ENCODE measurements around the gene TMEM72. TPM values are rescaled to one million over a fixed set of nuclear protein-coding genes. Genes with fewer than 3 reads are reported as not detected.

TMEM72 gene
- total and polyA plus RNA-seq, 2 donors: 0.05 to 0.07 TPM

- H3K9me3 ChIP-seq (ENCODE audit: control insufficient read depth in 2 of 2, insufficient read depth in 1 of 2, low read length in 1 of 2): peaks cover 0 to 6% of the 10 kb centered on the region in 2 donors
- H3K27ac ChIP-seq (ENCODE audit: low read depth in 1 of 2, low read length in 1 of 2): no peak overlapping the region
- no peak overlapping the region for H3K4me3 ChIP-seq (ENCODE audit: low read length in 2 of 2)
- WGBS: 97% methylated on average over 7 of the region's 7 CpGs
- no peaks in the 10 kb centered on the region for H3K36me3 ChIP-seq (ENCODE audit: control insufficient read depth in 2 of 2, insufficient read depth in 2 of 2, low read length in 1 of 2)
- peaks cover 14 to 21% of the 10 kb centered on the region in 2 donors for H3K4me1 ChIP-seq (ENCODE audit: control insufficient read depth in 2 of 2, insufficient read depth in 2 of 2, low read length in 2 of 2)
- DNase-seq (ENCODE audit: low read depth in 6 of 9, low spot score in 9 of 9): no peak
- H3K27me3 ChIP-seq (ENCODE audit: control insufficient read depth in 2 of 2, insufficient read depth in 1 of 2, low read length in 1 of 2): no peaks in the 10 kb centered on the region
These were observed 28.7 kb downstream of the TMEM72 start for GRCh38 chr10:44939691-44940401.

GRCh38 chr10:44944354-44944753, 33.2 kb downstream of the TMEM72 start:
- WGBS: 54% methylated on average over 1 of the region's 1 CpG
- H3K36me3 ChIP-seq (ENCODE audit: control insufficient read depth in 2 of 2, insufficient read depth in 2 of 2, low read length in 1 of 2): no peaks in the 10 kb centered on the region
- H3K4me1 ChIP-seq (ENCODE audit: control insufficient read depth in 2 of 2, insufficient read depth in 2 of 2, low read length in 2 of 2): peaks cover 0 to 8% of the 10 kb centered on the region in 2 donors
- no peaks in the 10 kb centered on the region for H3K9me3 ChIP-seq (ENCODE audit: control insufficient read depth in 2 of 2, insufficient read depth in 1 of 2, low read length in 1 of 2)
- DNase-seq (ENCODE audit: low read depth in 6 of 9, low spot score in 9 of 9): no peak
- H3K27me3 ChIP-seq (ENCODE audit: control insufficient read depth in 2 of 2, insufficient read depth in 1 of 2, low read length in 1 of 2): no peaks in the 10 kb centered on the region
- no peak overlapping the region for H3K4me3 ChIP-seq (ENCODE audit: low read length in 2 of 2)
- no peak overlapping the region for H3K27ac ChIP-seq (ENCODE audit: low read depth in 1 of 2, low read length in 1 of 2)

GRCh38 chr10:44946205-44946604, 35.1 kb downstream of the TMEM72 start:
- Histone ChIP-seq H3K9me3 (ENCODE audit: control insufficient read depth in 2 of 2, insufficient read depth in 1 of 2, low read length in 1 of 2) (no peaks in the 10 kb centered on the region), H3K36me3 (ENCODE audit: control insufficient read depth in 2 of 2, insufficient read depth in 2 of 2, low read length in 1 of 2) (no peaks in the 10 kb centered on the region), H3K27me3 (ENCODE audit: control insufficient read depth in 2 of 2, insufficient read depth in 1 of 2, low read length in 1 of 2) (no peaks in the 10 kb centered on the region), H3K27ac (ENCODE audit: low read depth in 1 of 2, low read length in 1 of 2) (no peak overlapping the region), H3K4me3 (ENCODE audit: low read length in 2 of 2) (no peak overlapping the region), H3K4me1 (ENCODE audit: control insufficient read depth in 2 of 2, insufficient read depth in 2 of 2, low read length in 2 of 2) (peaks cover 0 to 8% of the 10 kb centered on the region in 2 donors)
- DNase-seq (ENCODE audit: low read depth in 6 of 9, low spot score in 9 of 9): no peak
- WGBS: 88% methylated on average over 2 of the region's 2 CpGs

GRCh38 chr10:44947371-44948152, 36.4 kb downstream of the TMEM72 start:
- Histone ChIP-seq H3K27me3 (ENCODE audit: control insufficient read depth in 2 of 2, insufficient read depth in 1 of 2, low read length in 1 of 2) (no peaks in the 10 kb centered on the region), H3K9me3 (ENCODE audit: control insufficient read depth in 2 of 2, insufficient read depth in 1 of 2, low read length in 1 of 2) (no peaks in the 10 kb centered on the region), H3K27ac (ENCODE audit: low read depth in 1 of 2, low read length in 1 of 2) (no peak overlapping the region), H3K36me3 (ENCODE audit: control insufficient read depth in 2 of 2, insufficient read depth in 2 of 2, low read length in 1 of 2) (no peaks in the 10 kb centered on the region), H3K4me1 (ENCODE audit: control insufficient read depth in 2 of 2, insufficient read depth in 2 of 2, low read length in 2 of 2) (peaks cover 0 to 8% of the 10 kb centered on the region in 2 donors), H3K4me3 (ENCODE audit: low read length in 2 of 2) (no peak overlapping the region)
- WGBS: 91% methylated on average over 6 of the region's 6 CpGs
- DNase-seq (ENCODE audit: low read depth in 6 of 9, low spot score in 9 of 9): no peak

- H3K9me3 ChIP-seq (ENCODE audit: control insufficient read depth in 2 of 2, insufficient read depth in 1 of 2, low read length in 1 of 2): no peaks in the 10 kb centered on the region
- H3K36me3 ChIP-seq (ENCODE audit: control insufficient read depth in 2 of 2, insufficient read depth in 2 of 2, low read length in 1 of 2): no peaks in the 10 kb centered on the region
- no peak for DNase-seq (ENCODE audit: low read depth in 6 of 9, low spot score in 9 of 9)
- H3K4me1 ChIP-seq (ENCODE audit: control insufficient read depth in 2 of 2, insufficient read depth in 2 of 2, low read length in 2 of 2): peaks cover 0 to 8% of the 10 kb centered on the region in 2 donors
- no peak overlapping the region for H3K4me3 ChIP-seq (ENCODE audit: low read length in 2 of 2)
- H3K27ac ChIP-seq (ENCODE audit: low read depth in 1 of 2, low read length in 1 of 2): no peak overlapping the region
- no peaks in the 10 kb centered on the region for H3K27me3 ChIP-seq (ENCODE audit: control insufficient read depth in 2 of 2, insufficient read depth in 1 of 2, low read length in 1 of 2)
- WGBS: 61% methylated on average over 1 of the region's 1 CpG
These were observed 37.5 kb downstream of the TMEM72 start for GRCh38 chr10:44948642-44949041.

- H3K4me3 ChIP-seq (ENCODE audit: low read length in 2 of 2): no peak overlapping the region
- H3K27me3 ChIP-seq (ENCODE audit: control insufficient read depth in 2 of 2, insufficient read depth in 1 of 2, low read length in 1 of 2): no peaks in the 10 kb centered on the region
- no peak for DNase-seq (ENCODE audit: low read depth in 6 of 9, low spot score in 9 of 9)
- 97% methylated on average over 5 of the region's 5 CpGs for WGBS
- H3K36me3 ChIP-seq (ENCODE audit: control insufficient read depth in 2 of 2, insufficient read depth in 2 of 2, low read length in 1 of 2): no peaks in the 10 kb centered on the region
- H3K4me1 ChIP-seq (ENCODE audit: control insufficient read depth in 2 of 2, insufficient read depth in 2 of 2, low read length in 2 of 2): peaks cover 0 to 8% of the 10 kb centered on the region in 2 donors
- H3K27ac ChIP-seq (ENCODE audit: low read depth in 1 of 2, low read length in 1 of 2): no peak overlapping the region
- H3K9me3 ChIP-seq (ENCODE audit: control insufficient read depth in 2 of 2, insufficient read depth in 1 of 2, low read length in 1 of 2): no peaks in the 10 kb centered on the region
These were observed 38.1 kb downstream of the TMEM72 start for GRCh38 chr10:44949127-44949802.

- Histone ChIP-seq H3K4me3 (ENCODE audit: low read length in 2 of 2) (no peak overlapping the region), H3K27me3 (ENCODE audit: control insufficient read depth in 2 of 2, insufficient read depth in 1 of 2, low read length in 1 of 2) (no peaks in the 10 kb centered on the region), H3K4me1 (ENCODE audit: control insufficient read depth in 2 of 2, insufficient read depth in 2 of 2, low read length in 2 of 2) (peaks cover 0 to 8% of the 10 kb centered on the region in 2 donors), H3K27ac (ENCODE audit: low read depth in 1 of 2, low read length in 1 of 2) (no peak overlapping the region), H3K9me3 (ENCODE audit: control insufficient read depth in 2 of 2, insufficient read depth in 1 of 2, low read length in 1 of 2) (no peaks in the 10 kb centered on the region), H3K36me3 (ENCODE audit: control insufficient read depth in 2 of 2, insufficient read depth in 2 of 2, low read length in 1 of 2) (no peaks in the 10 kb centered on the region)
- DNase-seq (ENCODE audit: low read depth in 6 of 9, low spot score in 9 of 9): no peak
- WGBS: 96% methylated on average over 3 of the region's 3 CpGs
These were observed 38.8 kb downstream of the TMEM72 start for GRCh38 chr10:44949915-44950314.

GRCh38 chr10:44950326-44951225, 39.4 kb downstream of the TMEM72 start:
- 98% methylated on average over 10 of the region's 10 CpGs for WGBS
- H3K27me3 ChIP-seq (ENCODE audit: control insufficient read depth in 2 of 2, insufficient read depth in 1 of 2, low read length in 1 of 2): no peaks in the 10 kb centered on the region
- no peak overlapping the region for H3K4me3 ChIP-seq (ENCODE audit: low read length in 2 of 2)
- no peak for DNase-seq (ENCODE audit: low read depth in 6 of 9, low spot score in 9 of 9)
- peaks cover 0 to 8% of the 10 kb centered on the region in 2 donors for H3K4me1 ChIP-seq (ENCODE audit: control insufficient read depth in 2 of 2, insufficient read depth in 2 of 2, low read length in 2 of 2)
- peaks cover 0 to 1% of the 10 kb centered on the region in 2 donors for H3K36me3 ChIP-seq (ENCODE audit: control insufficient read depth in 2 of 2, insufficient read depth in 2 of 2, low read length in 1 of 2)
- no peaks in the 10 kb centered on the region for H3K9me3 ChIP-seq (ENCODE audit: control insufficient read depth in 2 of 2, insufficient read depth in 1 of 2, low read length in 1 of 2)
- no peak overlapping the region for H3K27ac ChIP-seq (ENCODE audit: low read depth in 1 of 2, low read length in 1 of 2)
